ENCODE results near the gene KCNH8.

Gene KCNH8

DNA sequence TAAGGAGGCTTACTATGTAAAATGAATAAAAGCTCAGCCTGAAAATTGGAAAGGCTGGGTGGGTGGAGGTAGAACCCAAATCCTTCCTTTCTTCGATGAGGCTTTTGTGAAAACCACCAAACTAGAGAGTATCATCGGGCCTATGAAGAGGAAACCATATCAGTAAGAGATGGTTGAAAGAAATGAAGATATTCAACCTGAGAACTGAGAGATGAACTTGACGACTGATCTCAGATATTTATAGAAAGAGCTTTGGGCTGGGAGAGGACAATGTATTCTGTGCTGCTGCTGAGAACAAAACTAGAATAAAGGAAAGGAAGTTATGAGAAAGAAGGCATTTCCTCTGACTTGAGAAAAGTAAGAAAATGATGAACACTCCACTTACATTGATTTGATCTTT, 236.6 kb downstream of the KCNH8 start:
- TF ChIP-seq EZH2phosphoT487 (IDR thresholded peaks at IDR 0.05; ENCODE audit: low read depth): no peak
- no peak for TF ChIP-seq CTCF (IDR thresholded peaks at IDR 0.05; ENCODE audit: low read depth, low read length)

GRCh38 chr3:19392150-19392549, 243.8 kb downstream of the KCNH8 start:
- Histone ChIP-seq H3K27ac (ENCODE audit: low read length) (no peak overlapping the region), H3K4me3 (ENCODE audit: low read length) (no peak overlapping the region), H4K20me1 (ENCODE audit: insufficient read depth, low read length) (no peaks in the 10 kb centered on the region), H3K79me2 (ENCODE audit: low read length) (no peaks in the 10 kb centered on the region), H3K9ac (ENCODE audit: low read length) (no peak overlapping the region), H2AFZ (ENCODE audit: low read depth, low read length) (no peak overlapping the region), H3K4me1 (ENCODE audit: low read length) (no peaks in the 10 kb centered on the region), H3K9me3 (ENCODE audit: insufficient read depth, low read length) (no peaks in the 10 kb centered on the region), H3K36me3 (replicated peaks; ENCODE audit: low read depth, low read length) (no peaks in the 10 kb centered on the region), H3K27me3 (ENCODE audit: low read depth, low read length) (no peaks in the 10 kb centered on the region), H3K4me2 (ENCODE audit: low read length) (no peak overlapping the region)
- no peak for TF ChIP-seq EZH2phosphoT487 (IDR thresholded peaks at IDR 0.05; ENCODE audit: low read depth)

More for the DNA sequence above, 236.6 kb downstream of the KCNH8 start:
- Histone ChIP-seq H3K27me3 (ENCODE audit: low read depth, low read length) (no peaks in the 10 kb centered on the region), H3K4me1 (ENCODE audit: low read length) (no peaks in the 10 kb centered on the region), H3K36me3 (replicated peaks; ENCODE audit: low read depth, low read length) (no peaks in the 10 kb centered on the region), H4K20me1 (ENCODE audit: insufficient read depth, low read length) (no peaks in the 10 kb centered on the region), H3K9ac (ENCODE audit: low read length) (no peak overlapping the region), H3K4me2 (ENCODE audit: low read length) (no peak overlapping the region), H3K9me3 (ENCODE audit: insufficient read depth, low read length) (no peaks in the 10 kb centered on the region), H3K79me2 (ENCODE audit: low read length) (no peaks in the 10 kb centered on the region), H3K27ac (ENCODE audit: low read length) (no peak overlapping the region), H2AFZ (ENCODE audit: low read depth, low read length) (no peak overlapping the region), H3K4me3 (ENCODE audit: low read length) (no peak overlapping the region)

DNA sequence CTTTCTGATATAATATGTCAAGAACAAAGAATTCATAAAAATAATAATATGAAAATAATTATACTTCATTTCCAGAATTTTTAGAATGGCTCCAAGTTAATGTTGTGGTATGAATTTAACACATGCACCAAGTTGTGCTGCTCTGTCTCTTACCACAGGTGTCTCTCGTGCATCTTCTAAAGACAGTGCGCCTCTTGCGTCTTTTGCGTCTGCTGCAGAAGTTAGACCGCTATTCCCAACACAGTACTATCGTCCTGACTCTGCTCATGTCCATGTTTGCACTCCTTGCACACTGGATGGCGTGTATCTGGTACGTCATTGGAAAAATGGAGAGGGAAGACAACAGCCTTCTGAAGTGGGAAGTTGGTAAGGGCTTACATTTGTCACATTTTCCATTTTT, 246.6 kb downstream of the KCNH8 start:
- no peak overlapping the region for H3K4me2 ChIP-seq (ENCODE audit: low read length)
- no peak overlapping the region for H3K4me3 ChIP-seq (ENCODE audit: low read length)
- no peak overlapping the region for H3K27ac ChIP-seq (ENCODE audit: low read length)
- H3K4me1 ChIP-seq (ENCODE audit: low read length): no peaks in the 10 kb centered on the region
- H3K27me3 ChIP-seq (ENCODE audit: low read depth, low read length): no peaks in the 10 kb centered on the region
- no peak overlapping the region for H3K9ac ChIP-seq (ENCODE audit: low read length)
- no peaks in the 10 kb centered on the region for H4K20me1 ChIP-seq (ENCODE audit: insufficient read depth, low read length)
- H2AFZ ChIP-seq (ENCODE audit: low read depth, low read length): no peak overlapping the region
- H3K36me3 ChIP-seq (replicated peaks; ENCODE audit: low read depth, low read length): no peaks in the 10 kb centered on the region
- H3K79me2 ChIP-seq (ENCODE audit: low read length): no peaks in the 10 kb centered on the region
- TF ChIP-seq CTCF (IDR thresholded peaks at IDR 0.05; ENCODE audit: low read depth, low read length) (no peak), EZH2phosphoT487 (IDR thresholded peaks at IDR 0.05; ENCODE audit: low read depth) (no peak)
- no peaks in the 10 kb centered on the region for H3K9me3 ChIP-seq (ENCODE audit: insufficient read depth, low read length)

DNA sequence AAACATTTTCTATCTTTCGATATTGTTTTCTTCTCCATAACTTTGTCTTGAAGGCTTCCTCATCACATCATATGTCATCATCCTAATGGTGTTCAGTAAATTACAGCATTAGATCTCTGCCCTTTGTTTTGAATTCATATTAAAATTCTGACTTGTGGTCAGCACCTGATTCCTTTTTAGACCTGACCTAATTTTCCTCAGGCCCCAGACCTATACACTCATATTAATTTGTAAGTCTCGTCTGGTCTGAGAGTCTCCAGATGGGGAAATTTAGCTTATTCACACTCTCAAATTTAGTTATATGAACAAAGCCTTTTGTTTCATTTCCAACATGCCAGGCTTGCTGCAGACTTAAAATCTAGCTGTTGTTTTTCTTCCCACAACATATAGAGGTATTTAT, 248.4 kb downstream of the KCNH8 start:
- no peak overlapping the region for H3K9ac ChIP-seq (ENCODE audit: low read length)
- H2AFZ ChIP-seq (ENCODE audit: low read depth, low read length): no peak overlapping the region
- H3K9me3 ChIP-seq (ENCODE audit: insufficient read depth, low read length): no peaks in the 10 kb centered on the region
- no peaks in the 10 kb centered on the region for H3K4me1 ChIP-seq (ENCODE audit: low read length)
- H3K36me3 ChIP-seq (replicated peaks; ENCODE audit: low read depth, low read length): no peaks in the 10 kb centered on the region
- no peaks in the 10 kb centered on the region for H4K20me1 ChIP-seq (ENCODE audit: insufficient read depth, low read length)
- H3K4me2 ChIP-seq (ENCODE audit: low read length): no peak overlapping the region
- no peak overlapping the region for H3K27ac ChIP-seq (ENCODE audit: low read length)
- no peak overlapping the region for H3K4me3 ChIP-seq (ENCODE audit: low read length)
- H3K27me3 ChIP-seq (ENCODE audit: low read depth, low read length): no peaks in the 10 kb centered on the region
- TF ChIP-seq CTCF (IDR thresholded peaks at IDR 0.05; ENCODE audit: low read depth, low read length): no peak
- no peak for TF ChIP-seq EZH2phosphoT487 (IDR thresholded peaks at IDR 0.05; ENCODE audit: low read depth)
- H3K79me2 ChIP-seq (ENCODE audit: low read length): no peaks in the 10 kb centered on the region

GRCh38 chr3:19399356-19399755, 251.0 kb downstream of the KCNH8 start:
- Histone ChIP-seq H3K27ac (ENCODE audit: low read length) (no peak overlapping the region), H3K79me2 (ENCODE audit: low read length) (no peaks in the 10 kb centered on the region)

More at GRCh38 chr3:19399356-19399755, 251.0 kb downstream of the KCNH8 start:
- no peaks in the 10 kb centered on the region for H4K20me1 ChIP-seq (ENCODE audit: insufficient read depth, low read length)
- H3K36me3 ChIP-seq (replicated peaks; ENCODE audit: low read depth, low read length): no peaks in the 10 kb centered on the region
- no peak overlapping the region for H2AFZ ChIP-seq (ENCODE audit: low read depth, low read length)
- H3K9me3 ChIP-seq (ENCODE audit: insufficient read depth, low read length): no peaks in the 10 kb centered on the region
- no peak overlapping the region for H3K4me3 ChIP-seq (ENCODE audit: low read length)
- no peak overlapping the region for H3K4me2 ChIP-seq (ENCODE audit: low read length)
- H3K27me3 ChIP-seq (ENCODE audit: low read depth, low read length): no peaks in the 10 kb centered on the region
- H3K9ac ChIP-seq (ENCODE audit: low read length): no peak overlapping the region
- no peaks in the 10 kb centered on the region for H3K4me1 ChIP-seq (ENCODE audit: low read length)
- TF ChIP-seq EZH2phosphoT487 (IDR thresholded peaks at IDR 0.05; ENCODE audit: low read depth) (no peak), CTCF (IDR thresholded peaks at IDR 0.05; ENCODE audit: low read depth, low read length) (no peak)

Measured in OCI-LY3 (cell line).